Measurements from ENCODE around the gene FTCDNL1.

FTCDNL1 gene

GRCh38 chr2:199710551-199710950 lies 140.4 kb downstream of the FTCDNL1 start:
- Mint-ChIP-seq H3K27me3 (peaks cover 10% of the 10 kb centered on the region), H3K36me3 (no peaks in the 10 kb centered on the region), H3K4me1 (no peaks in the 10 kb centered on the region), H3K27ac (no peak overlapping the region), H3K9me3 (peaks cover 3% of the 10 kb centered on the region), H3K4me3 (no peak overlapping the region)
- no peak for ATAC-seq
